ENCODE data around the gene CBR3. TPM values are rescaled to one million over a fixed set of nuclear protein-coding genes. Genes with fewer than 3 reads are reported as not detected.

CBR3 gene
- total RNA-seq, 4 donors from 2014 or later, result 15.4 to 32.0 (median 18.4) TPM

DNA sequence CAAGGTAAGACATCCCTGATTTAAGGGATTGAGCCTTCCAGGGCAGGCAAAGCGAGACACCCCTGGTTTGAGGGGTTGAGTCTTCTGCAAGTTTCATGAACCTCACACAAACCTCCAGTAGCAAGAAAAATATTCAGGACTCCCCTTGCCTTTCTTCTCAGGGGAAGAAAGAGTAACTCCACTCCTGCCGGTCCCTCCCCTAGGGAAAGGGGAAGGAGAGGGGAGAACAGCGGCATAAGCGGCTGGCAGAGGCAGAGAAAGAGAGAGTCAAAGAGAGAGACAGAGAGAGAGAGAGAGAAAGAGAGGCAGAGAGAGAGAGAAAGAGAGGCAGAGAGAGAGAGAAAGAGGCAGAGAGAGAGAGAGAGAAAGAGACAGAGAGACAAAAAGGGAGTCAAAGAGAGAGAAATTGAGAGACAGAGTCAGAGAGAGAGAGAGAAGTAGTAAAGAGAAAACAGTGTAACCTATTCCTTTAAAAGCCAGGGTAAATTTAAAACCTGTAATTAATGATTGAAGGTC is 29.5 kb upstream of the CBR3 start:
- no peak for DNase-seq (ENCODE audit: low spot score)
- ATAC-seq (ENCODE audit: low FRiP score), result no peak

DNA sequence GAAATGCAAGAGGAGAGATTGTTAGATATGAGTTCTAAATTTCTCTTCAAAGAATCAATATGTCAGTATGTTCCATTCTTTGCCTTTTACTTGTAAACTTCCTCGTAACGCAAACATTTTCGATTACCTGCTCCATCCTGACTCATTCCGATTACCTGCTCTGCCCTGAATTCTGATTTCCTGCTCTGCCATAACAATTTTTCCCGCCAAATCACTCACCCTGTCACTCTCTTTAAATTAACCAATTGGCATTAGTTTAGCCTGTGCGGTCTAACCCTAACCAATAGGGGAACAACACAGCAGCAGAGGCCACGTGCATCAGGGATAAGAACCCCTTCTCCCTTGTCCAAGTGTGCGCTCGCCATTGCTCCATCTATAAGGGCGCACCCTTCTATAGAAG is 25.0 kb upstream of the CBR3 start:
- TF ChIP-seq, protein P1, sequence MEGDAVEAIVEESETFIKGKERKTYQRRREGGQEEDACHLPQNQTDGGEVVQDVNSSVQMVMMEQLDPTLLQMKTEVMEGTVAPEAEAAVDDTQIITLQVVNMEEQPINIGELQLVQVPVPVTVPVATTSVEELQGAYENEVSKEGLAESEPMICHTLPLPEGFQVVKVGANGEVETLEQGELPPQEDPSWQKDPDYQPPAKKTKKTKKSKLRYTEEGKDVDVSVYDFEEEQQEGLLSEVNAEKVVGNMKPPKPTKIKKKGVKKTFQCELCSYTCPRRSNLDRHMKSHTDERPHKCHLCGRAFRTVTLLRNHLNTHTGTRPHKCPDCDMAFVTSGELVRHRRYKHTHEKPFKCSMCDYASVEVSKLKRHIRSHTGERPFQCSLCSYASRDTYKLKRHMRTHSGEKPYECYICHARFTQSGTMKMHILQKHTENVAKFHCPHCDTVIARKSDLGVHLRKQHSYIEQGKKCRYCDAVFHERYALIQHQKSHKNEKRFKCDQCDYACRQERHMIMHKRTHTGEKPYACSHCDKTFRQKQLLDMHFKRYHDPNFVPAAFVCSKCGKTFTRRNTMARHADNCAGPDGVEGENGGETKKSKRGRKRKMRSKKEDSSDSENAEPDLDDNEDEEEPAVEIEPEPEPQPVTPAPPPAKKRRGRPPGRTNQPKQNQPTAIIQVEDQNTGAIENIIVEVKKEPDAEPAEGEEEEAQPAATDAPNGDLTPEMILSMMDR (IDR thresholded peaks at IDR 0.05), result no peak
- ATAC-seq (ENCODE audit: low FRiP score) (no peak), DNase-seq (ENCODE audit: low spot score) (no peak)

More for the DNA sequence above, 29.5 kb upstream of the CBR3 start:
- TF ChIP-seq, protein P1 (IDR thresholded peaks at IDR 0.05), result no peak

DNA sequence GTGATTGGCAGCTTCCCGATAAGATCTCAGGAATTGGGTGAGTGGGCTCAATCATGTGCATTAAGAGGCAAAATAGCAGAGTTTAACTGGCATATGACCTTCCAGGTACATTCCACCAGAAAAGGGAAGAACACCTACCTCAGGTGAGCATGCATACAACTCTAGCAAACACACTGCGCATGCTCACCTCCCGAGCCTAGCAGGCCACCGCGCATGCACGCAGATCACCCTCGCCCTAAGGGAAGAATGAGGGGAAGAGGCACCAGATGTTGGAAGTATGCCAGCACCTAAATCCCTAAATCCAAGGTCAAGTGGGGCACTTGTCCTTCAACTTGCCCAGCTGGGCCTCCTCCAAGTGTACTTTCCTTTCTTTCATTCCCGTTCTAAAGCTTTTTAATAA is 23.6 kb upstream of the CBR3 start:
- DNase-seq (ENCODE audit: low spot score) (no peak), ATAC-seq (ENCODE audit: low FRiP score) (no peak)
- TF ChIP-seq, protein P1 (IDR thresholded peaks at IDR 0.05), result no peak

DNA sequence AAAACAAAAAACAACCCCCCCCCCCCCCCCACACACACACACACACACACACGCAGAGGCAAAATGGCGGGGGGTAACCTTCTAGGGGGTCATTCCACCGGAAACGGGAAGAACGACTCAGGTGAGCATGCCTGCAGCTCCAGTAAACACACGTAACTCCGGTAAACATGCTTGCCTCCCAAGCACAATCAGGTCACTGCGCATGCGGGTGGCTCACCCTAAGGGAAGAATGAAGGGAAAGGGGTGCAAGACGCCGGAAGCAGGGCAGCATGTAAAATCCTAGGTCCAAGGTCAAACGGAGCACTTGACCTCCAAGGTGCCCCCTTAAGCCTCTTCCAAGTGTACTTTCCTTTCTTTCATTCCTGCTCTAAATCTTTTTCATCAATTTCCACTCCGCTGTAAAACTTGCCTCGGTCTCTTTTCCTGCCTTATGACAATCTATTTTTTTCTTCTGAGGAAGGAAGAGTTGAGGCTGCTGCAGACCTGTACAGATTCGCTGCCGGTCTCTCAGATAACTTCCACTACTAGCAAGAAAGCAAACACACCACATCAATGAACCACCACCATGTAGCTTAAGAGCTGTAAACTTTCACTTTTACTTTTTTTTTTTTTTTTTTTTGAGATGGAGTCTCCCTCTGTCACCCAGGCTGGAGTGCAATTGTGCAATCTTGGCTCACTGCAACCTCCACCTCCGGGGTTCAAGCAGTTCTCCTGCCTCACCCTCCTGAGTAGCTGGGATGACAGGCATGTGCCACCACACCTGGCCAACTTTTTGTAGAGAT is 21.0 kb upstream of the CBR3 start:
- TF ChIP-seq, protein P1 (IDR thresholded peaks at IDR 0.05), result no peak
- no peak for DNase-seq (ENCODE audit: low spot score)
- ATAC-seq (ENCODE audit: low FRiP score), result no peak

DNA sequence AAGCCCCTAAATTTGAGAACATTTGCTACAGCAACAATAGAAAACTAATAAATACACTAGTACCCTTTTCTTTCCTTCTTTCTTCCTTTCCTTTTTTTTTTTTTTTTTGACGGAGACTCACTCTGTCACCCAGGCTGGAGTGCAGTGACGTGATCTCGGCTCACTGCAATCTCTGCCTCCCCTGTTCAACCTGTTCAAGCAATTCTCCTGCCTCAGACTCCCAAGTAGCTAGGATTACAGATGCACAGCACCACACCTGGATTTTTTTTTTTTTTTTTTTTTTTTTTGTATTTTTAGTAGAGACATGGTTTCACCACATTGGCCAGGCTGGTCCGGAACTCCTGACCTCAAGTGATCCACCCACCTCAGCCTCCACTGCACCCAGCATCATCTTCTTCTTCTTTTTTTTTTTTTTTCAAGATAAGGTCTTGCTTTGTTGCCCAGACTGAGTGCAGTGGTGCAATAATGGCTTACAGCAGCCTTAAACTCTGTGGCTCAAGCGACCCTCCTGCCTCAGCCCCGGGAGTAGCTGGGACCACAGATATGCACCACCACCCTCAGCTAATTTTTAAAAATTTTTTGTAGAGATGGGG is 19.6 kb upstream of the CBR3 start:
- TF ChIP-seq, protein P1 (IDR thresholded peaks at IDR 0.05), result no peak
- no peak for ATAC-seq (ENCODE audit: low FRiP score)
- DNase-seq (ENCODE audit: low spot score), result no peak

DNA sequence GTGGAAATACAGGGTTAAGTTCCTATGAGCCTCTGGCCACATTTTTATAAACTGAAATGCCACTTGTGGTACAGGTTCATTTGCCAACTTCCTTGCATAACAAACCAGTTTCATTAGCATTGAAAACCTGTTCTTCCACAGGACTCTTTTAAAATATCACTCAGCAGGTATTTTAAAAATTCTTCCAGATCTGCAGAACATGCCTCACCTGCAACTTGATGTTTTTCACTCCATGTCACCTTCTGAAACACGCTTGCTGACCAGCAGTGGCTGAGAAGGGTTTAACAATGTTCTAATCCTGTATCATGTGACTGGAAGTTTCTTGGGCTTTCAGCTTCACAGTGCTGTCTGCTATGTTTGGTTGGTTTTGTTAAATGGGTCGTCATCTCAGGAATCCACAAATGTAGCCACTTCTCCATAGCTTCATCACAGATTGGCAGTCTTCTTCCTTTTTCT is 17.6 kb upstream of the CBR3 start:
- DNase-seq (ENCODE audit: low spot score), result no peak
- TF ChIP-seq, protein P1 (IDR thresholded peaks at IDR 0.05), result no peak
- ATAC-seq (ENCODE audit: low FRiP score), result no peak

All from omental fat pad (tissue), 4 donors.